GM12892 (cell line): Measurements from ENCODE around the gene TENM3.

Experiments
- POLR2A ChIP-seq: IDR thresholded peaks from 2 replicates; pipeline ENCODE4 v1.6.1; 2011; ENCODE audit warnings: low read depth, low read length, control low read depth
- POLR2AphosphoS5 ChIP-seq: IDR thresholded peaks from 2 replicates; pipeline ENCODE4 v1.6.1; 2011; ENCODE audit warnings: low read depth, low read length, control low read depth
- TAF1 ChIP-seq: IDR thresholded peaks from 2 replicates; pipeline ENCODE4 v1.6.1; 2011; ENCODE audit warnings: low read depth, mild to moderate bottlenecking, control low read depth, low read length, borderline replicate concordance

GRCh38 chr4:182699795-182700194 is 456.6 kb downstream of the TENM3 start:
- TF ChIP-seq POLR2AphosphoS5 (no peak), POLR2A (no peak), TAF1 (no peak)
